Gastrocnemius medialis (tissue), 4 donors: ENCODE data around the gene DOCK10.

Experiments used
- CTCF ChIP-seq, 5 experiments: fragments of 450-650 bp in 3 of 5; fragments of 200-600 bp in 2 of 5; sonication (generic) in 2 of 5; IDR thresholded peaks in 4 of 5; conservative IDR thresholded peaks in 1 of 5; 1 replicate in 4 of 5; 2 replicates in 1 of 5; pipeline ENCODE4 v1.5.1; 2016 to 2019; ENCODE audit warnings: antibody characterized with exemption in 5 of 5, mild to moderate bottlenecking in 3 of 5, moderate library complexity in 3 of 5
- POLR2A ChIP-seq, 2 donors: fragments of 450-650 bp; IDR thresholded peaks; one replicate each; pipeline ENCODE4 v1.6.1; 2017; ENCODE audit warnings: antibody characterized with exemption in 2 of 2, mild to moderate bottlenecking in 2 of 2, moderate library complexity in 2 of 2

- TF ChIP-seq POLR2A (IDR thresholded peaks at IDR 0.05): no peak
- no peak for TF ChIP-seq CTCF (IDR thresholded peaks at IDR 0.05 in 4 of 5, conservative IDR thresholded peaks at IDR 0.05 in 1 of 5)
These were observed 123.4 kb downstream of the DOCK10 start for GRCh38 chr2:224918626-224919471.
